Bronchial epithelial cell (primary cell): Measurements from ENCODE around the gene ABCB11. TPM values are rescaled to one million over a fixed set of nuclear protein-coding genes. Genes with fewer than 3 reads are reported as not detected.

Experiments
- DNase-seq: peaks from one replicate; pipeline ENCODE4 v3.0.0-alpha.2; 2010; ENCODE audit warnings: low read depth
- FAIRE-seq: peaks from 2 replicates; lab custom pipeline; 2011; peaks lifted over from hg19 to GRCh38; lab: Jason Lieb, UNC
- H3K27me3 ChIP-seq: 2 replicates; pipeline ENCODE4 v1.5.1; 2011; ENCODE audit warnings: low read length; ENCODE audit not compliant: control insufficient read depth, insufficient read depth
- H3K36me3 ChIP-seq: 2 replicates; pipeline ENCODE4 v1.5.1; 2011; ENCODE audit warnings: low read length; ENCODE audit not compliant: control insufficient read depth, insufficient read depth
- H3K4me3 ChIP-seq: 2 replicates; pipeline ENCODE4 v1.5.1; 2011; ENCODE audit warnings: mild to moderate bottlenecking, low read depth, low read length, control low read depth
- total RNA-seq: library from RNA; depleted of rRNA; stranded (reverse); fragments of >200 nt; gene quantifications from 2 replicates; pipeline ENCODE4 v1.2.1, GENCODE V29; 2014
- TF ChIP-seq, protein P1 (sequence below): IDR thresholded peaks from 2 replicates; pipeline ENCODE4 v1.5.1; 2011; ENCODE audit warnings: mild to moderate bottlenecking, moderate library complexity, low read length, control low read depth, inconsistent platforms; ENCODE audit not compliant: insufficient read depth, severe bottlenecking

The ABCB11 gene
- total RNA-seq, 1 donor from 2014 or later: 0.26 TPM

DNA sequence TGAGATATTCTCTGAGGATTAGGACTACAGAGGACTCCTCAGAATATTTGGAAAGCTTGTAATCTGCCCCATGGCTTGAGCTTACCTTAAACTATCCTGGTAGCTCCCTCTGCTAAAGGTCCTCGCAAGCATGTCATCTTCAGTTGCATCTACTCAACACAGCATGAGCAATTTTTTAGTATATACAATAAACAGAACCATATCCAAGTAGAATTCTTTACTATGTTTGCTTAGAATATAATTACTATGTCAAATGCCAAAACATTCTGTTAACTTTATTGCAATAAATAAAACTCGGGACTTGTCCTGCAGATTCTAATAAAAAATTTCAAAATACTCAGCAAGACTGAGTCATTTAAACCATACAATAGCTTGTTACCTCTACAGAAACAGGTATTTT lies 62.8 kb downstream of the ABCB11 start:
- no peak for DNase-seq
- no peak for FAIRE-seq
- H3K4me3 ChIP-seq: no peak overlapping the region
- TF ChIP-seq, protein P1, sequence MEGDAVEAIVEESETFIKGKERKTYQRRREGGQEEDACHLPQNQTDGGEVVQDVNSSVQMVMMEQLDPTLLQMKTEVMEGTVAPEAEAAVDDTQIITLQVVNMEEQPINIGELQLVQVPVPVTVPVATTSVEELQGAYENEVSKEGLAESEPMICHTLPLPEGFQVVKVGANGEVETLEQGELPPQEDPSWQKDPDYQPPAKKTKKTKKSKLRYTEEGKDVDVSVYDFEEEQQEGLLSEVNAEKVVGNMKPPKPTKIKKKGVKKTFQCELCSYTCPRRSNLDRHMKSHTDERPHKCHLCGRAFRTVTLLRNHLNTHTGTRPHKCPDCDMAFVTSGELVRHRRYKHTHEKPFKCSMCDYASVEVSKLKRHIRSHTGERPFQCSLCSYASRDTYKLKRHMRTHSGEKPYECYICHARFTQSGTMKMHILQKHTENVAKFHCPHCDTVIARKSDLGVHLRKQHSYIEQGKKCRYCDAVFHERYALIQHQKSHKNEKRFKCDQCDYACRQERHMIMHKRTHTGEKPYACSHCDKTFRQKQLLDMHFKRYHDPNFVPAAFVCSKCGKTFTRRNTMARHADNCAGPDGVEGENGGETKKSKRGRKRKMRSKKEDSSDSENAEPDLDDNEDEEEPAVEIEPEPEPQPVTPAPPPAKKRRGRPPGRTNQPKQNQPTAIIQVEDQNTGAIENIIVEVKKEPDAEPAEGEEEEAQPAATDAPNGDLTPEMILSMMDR: no peak
- H3K27me3 ChIP-seq: no peaks in the 10 kb centered on the region
- no peaks in the 10 kb centered on the region for H3K36me3 ChIP-seq

DNA sequence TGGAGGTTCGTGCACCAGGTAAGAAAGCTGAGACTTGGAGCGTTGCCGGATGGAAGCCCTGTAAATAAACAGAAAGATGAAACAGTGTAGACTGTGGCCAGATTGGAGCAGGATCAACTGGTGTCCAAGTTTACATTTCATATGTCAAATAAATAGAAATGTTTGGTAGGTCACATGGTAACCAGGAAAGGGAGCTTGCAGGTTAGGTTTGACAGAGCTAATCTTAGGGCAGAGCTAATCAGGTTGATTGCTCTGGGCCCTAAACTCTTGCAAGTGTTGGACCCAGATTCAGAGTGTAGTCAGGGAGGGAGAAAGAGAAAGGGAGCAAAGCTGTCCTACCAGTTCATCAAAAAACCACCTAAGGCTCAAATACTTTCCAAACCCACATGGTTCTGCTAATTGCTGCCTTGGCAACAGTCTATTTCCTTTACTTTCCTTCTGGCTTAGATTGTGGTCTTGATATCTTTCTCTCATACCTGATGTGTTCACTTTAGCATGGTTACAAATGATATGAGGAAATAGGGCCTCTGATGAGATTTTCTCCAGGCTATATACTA lies 66.8 kb downstream of the ABCB11 start:
- Histone ChIP-seq H3K4me3 (no peak overlapping the region), H3K36me3 (no peaks in the 10 kb centered on the region), H3K27me3 (no peaks in the 10 kb centered on the region)
- DNase-seq: peak; percentile 31
- FAIRE-seq: no peak
- TF ChIP-seq, protein P1: no peak

DNA sequence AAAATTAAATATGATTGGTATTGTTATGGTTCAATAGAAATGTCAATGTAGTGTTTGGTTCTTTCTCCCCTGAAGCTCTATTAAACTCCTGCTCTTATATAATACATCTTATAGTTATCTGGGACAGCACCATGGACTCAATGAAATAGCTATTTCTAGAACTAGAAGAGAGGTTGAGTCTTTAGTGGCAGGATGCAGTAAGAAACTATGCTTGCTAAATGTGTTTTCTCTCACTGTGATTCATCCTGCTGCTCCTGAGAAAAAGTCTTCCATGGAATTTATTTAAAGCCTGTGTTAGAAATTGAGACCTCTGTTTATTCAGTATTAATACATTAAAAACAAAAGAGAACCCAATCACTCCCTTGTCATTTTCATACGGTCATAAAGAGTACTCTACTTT lies 68.5 kb downstream of the ABCB11 start:
- FAIRE-seq: no peak
- no peak overlapping the region for H3K4me3 ChIP-seq
- TF ChIP-seq, protein P1: no peak

DNA sequence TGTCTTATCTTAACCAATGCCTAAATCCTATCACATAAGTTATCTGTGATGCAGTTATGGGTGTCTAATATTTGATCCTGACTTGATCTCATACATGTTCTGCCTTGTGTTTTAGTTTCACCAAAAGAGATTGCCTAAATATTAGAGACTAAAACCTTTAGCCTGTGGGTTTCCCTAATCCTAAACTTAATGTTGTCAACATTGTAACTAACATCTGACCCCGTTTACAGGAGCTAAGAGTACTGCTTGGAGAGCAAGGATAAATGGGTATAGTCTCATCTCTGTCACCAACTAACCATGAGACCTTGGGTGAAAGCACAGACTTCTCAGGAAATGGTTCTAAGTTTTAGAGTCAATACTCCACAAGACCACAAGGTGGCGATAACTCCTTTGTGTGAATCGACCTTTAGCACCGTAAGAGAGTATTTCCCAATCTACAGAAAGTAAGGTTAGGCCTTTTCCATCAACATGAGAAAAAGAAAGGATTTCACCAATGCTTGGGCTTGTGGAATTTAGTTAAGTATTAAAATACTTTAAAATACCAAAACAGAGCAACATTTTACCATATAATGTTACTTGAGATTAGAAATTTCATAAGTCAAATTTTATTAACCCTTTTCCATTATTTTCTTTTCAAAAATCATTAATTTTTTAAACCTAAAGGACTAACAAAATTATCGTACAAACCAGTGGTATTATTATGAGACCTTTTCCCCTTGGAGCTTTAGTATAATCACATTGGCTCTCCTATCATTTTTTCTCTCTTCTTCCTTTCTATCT lies 69.5 kb downstream of the ABCB11 start:
- FAIRE-seq: peak; percentile 47
- no peaks in the 10 kb centered on the region for H3K36me3 ChIP-seq
- DNase-seq: peak; percentile 84
- H3K27me3 ChIP-seq: no peaks in the 10 kb centered on the region
- TF ChIP-seq, protein P1: peak; percentile 71
- no peak overlapping the region for H3K4me3 ChIP-seq

More for the DNA sequence above, 68.5 kb downstream of the ABCB11 start:
- no peaks in the 10 kb centered on the region for H3K27me3 ChIP-seq
- no peaks in the 10 kb centered on the region for H3K36me3 ChIP-seq
- DNase-seq: no peak

DNA sequence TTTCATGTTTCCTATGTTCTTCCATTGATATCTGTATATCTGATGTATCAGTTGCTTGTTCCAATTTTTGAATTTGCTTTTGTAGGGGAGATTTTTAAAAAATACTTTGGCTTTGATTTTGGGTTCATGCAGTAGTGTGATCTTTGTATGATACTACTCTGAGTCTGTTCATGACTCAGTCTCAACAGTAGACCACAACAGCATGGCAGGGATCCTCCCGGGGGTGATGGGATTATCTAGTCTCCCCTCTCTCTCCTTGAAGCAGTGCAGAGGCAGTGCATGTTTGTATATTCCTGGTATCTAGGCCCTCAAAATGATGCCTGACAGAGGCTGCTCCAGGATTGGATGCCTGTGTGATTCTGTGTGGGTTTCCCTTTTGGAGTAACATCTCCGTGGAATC lies 74.7 kb downstream of the ABCB11 start:
- TF ChIP-seq, protein P1: no peak
- Histone ChIP-seq H3K27me3 (no peaks in the 10 kb centered on the region), H3K4me3 (no peak overlapping the region), H3K36me3 (no peaks in the 10 kb centered on the region)
- FAIRE-seq (no peak), DNase-seq (no peak)

DNA sequence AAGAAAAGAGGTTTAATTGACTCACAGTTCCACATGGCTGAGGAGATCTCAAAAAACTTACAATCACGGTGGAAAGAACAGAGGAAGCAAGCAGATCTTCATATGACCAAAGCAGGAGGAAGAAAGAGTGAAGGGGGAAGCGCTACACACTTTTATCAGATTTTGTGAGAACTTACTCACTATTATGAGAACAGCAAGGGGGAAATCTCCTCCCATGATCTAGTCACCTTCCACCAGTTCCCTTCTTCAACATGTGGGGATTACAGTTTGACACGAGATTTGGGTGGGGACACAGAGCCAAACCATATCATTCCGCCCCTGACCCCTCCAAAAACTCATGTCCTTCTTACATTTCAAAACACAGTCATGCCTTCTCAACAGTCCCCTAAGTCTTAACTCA lies 75.8 kb downstream of the ABCB11 start:
- FAIRE-seq (no peak), DNase-seq (no peak)
- TF ChIP-seq, protein P1: no peak
- no peaks in the 10 kb centered on the region for H3K27me3 ChIP-seq
- no peaks in the 10 kb centered on the region for H3K36me3 ChIP-seq
- H3K4me3 ChIP-seq: no peak overlapping the region
